Measurements from ENCODE around the gene CPNE9.
A peak's percentile ranks its signal among the peaks of the same experiment; 100 is the strongest.

CPNE9 gene

DNA sequence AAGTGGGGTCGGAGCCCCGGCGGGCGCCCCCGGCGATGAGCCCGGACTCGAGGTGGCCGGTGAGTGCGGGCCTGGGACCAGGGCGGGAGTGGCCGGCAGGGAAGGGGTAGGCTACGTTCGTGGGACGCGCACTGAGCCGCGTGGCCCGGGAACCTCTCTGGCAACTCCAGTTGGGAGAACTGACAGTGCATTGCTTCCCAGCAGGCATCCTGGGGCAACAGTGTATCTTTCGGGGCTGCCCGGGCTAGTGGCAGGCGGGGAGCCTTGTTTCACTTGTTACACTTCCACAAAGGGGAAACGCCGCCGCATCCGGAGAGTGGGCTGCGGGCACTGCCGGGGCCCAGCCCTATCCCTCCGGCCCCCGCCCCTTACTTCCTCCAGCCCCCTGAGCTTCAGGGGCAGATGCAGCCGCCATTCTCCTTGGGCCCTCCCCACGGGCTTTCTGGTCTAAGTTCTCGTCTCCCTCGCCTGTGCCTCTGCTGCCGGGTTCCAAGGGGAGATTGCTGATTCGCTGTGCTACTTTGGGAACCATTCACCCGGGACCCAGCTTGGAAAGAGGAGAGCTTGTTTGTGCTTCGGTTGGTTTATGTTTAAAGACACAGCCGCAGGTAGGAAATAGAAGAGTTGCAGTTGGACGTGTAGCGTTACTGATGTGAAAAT is 28.6 kb downstream of the CPNE9 start:
- TF ChIP-seq, protein P1, sequence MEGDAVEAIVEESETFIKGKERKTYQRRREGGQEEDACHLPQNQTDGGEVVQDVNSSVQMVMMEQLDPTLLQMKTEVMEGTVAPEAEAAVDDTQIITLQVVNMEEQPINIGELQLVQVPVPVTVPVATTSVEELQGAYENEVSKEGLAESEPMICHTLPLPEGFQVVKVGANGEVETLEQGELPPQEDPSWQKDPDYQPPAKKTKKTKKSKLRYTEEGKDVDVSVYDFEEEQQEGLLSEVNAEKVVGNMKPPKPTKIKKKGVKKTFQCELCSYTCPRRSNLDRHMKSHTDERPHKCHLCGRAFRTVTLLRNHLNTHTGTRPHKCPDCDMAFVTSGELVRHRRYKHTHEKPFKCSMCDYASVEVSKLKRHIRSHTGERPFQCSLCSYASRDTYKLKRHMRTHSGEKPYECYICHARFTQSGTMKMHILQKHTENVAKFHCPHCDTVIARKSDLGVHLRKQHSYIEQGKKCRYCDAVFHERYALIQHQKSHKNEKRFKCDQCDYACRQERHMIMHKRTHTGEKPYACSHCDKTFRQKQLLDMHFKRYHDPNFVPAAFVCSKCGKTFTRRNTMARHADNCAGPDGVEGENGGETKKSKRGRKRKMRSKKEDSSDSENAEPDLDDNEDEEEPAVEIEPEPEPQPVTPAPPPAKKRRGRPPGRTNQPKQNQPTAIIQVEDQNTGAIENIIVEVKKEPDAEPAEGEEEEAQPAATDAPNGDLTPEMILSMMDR (IDR thresholded peaks at IDR 0.05; ENCODE audit: low read depth, low read length, missing control alignments) = no peak
- Histone ChIP-seq H3K27me3 (replicated peaks) (no peaks in the 10 kb centered on the region), H3K27ac (peak overlapping the region; percentile 100), H3K36me3 (replicated peaks) (peaks cover 21% of the 10 kb centered on the region), H3K4me3 (ENCODE audit: low read depth, low read length) (peak overlapping the region; percentile 91)
- in situ Hi-C loops (cut with HindIII; ENCODE audit: low pct_ligation_motif_present, low sequenced_read_pairs) = no loop called here
- no peak for DNase-seq

- in situ Hi-C loops (cut with HindIII; ENCODE audit: low pct_ligation_motif_present, low sequenced_read_pairs) = no loop called here
- no peak overlapping the region for H3K27ac ChIP-seq
- peak overlapping the region; percentile 91 for H3K4me3 ChIP-seq (ENCODE audit: low read depth, low read length)
- TF ChIP-seq, protein P1 (IDR thresholded peaks at IDR 0.05; ENCODE audit: low read depth, low read length, missing control alignments) = no peak
- DNase-seq = no peak
- peaks cover 26% of the 10 kb centered on the region for H3K36me3 ChIP-seq (replicated peaks)
- H3K27me3 ChIP-seq (replicated peaks) = no peaks in the 10 kb centered on the region
Measured at GRCh38 chr3:9732740-9733115, 29.1 kb downstream of the CPNE9 start.

- no peak overlapping the region for H3K27ac ChIP-seq
- DNase-seq = no peak
- TF ChIP-seq, protein P1 (IDR thresholded peaks at IDR 0.05; ENCODE audit: low read depth, low read length, missing control alignments) = no peak
- no peaks in the 10 kb centered on the region for H3K27me3 ChIP-seq (replicated peaks)
- in situ Hi-C loops (cut with HindIII; ENCODE audit: low pct_ligation_motif_present, low sequenced_read_pairs) = no loop called here
- peaks cover 67% of the 10 kb centered on the region for H3K36me3 ChIP-seq (replicated peaks)
- H3K4me3 ChIP-seq (ENCODE audit: low read depth, low read length) = no peak overlapping the region
Measured at GRCh38 chr3:9736831-9737230, 33.2 kb downstream of the CPNE9 start.

GRCh38 chr3:9739181-9739580 is 35.5 kb downstream of the CPNE9 start:
- H3K27me3 ChIP-seq (replicated peaks) = no peaks in the 10 kb centered on the region
- in situ Hi-C loops (cut with HindIII; ENCODE audit: low pct_ligation_motif_present, low sequenced_read_pairs) = no loop called here
- TF ChIP-seq, protein P1 (IDR thresholded peaks at IDR 0.05; ENCODE audit: low read depth, low read length, missing control alignments) = no peak
- H3K4me3 ChIP-seq (ENCODE audit: low read depth, low read length) = no peak overlapping the region
- DNase-seq = no peak
- peaks cover 90% of the 10 kb centered on the region for H3K36me3 ChIP-seq (replicated peaks)
- H3K27ac ChIP-seq = no peak overlapping the region

DNA sequence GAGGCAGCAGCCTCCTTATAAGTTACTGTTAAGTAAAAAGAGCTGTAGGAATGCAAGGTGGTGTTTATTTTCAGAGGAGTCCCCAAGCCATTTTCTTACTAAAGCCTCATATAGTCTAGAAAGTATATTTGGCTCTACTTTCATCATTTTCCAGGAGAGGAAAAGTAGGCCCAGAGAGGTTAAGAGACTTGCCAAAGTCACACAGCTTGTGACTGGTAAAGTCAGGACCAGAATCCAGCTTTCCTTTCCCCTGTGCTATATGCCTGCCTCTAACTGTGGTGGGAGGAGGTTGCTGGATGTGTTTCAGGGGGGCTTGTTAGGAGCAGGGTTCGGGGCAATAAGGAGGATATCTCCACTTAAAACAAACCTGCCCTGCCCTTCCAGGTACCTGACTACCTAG is 38.9 kb downstream of the CPNE9 start:
- H3K4me3 ChIP-seq (ENCODE audit: low read depth, low read length) = no peak overlapping the region
- DNase-seq = no peak
- TF ChIP-seq, protein P1 (IDR thresholded peaks at IDR 0.05; ENCODE audit: low read depth, low read length, missing control alignments) = no peak
- H3K27me3 ChIP-seq (replicated peaks) = no peaks in the 10 kb centered on the region
- peaks cover 96% of the 10 kb centered on the region for H3K36me3 ChIP-seq (replicated peaks)
- H3K27ac ChIP-seq = no peak overlapping the region
- in situ Hi-C loops (cut with HindIII; ENCODE audit: low pct_ligation_motif_present, low sequenced_read_pairs) = no loop called here

GRCh38 chr3:9743548-9743947 is 39.9 kb downstream of the CPNE9 start:
- in situ Hi-C loops (cut with HindIII; ENCODE audit: low pct_ligation_motif_present, low sequenced_read_pairs) = no loop called here
- Histone ChIP-seq H3K4me3 (ENCODE audit: low read depth, low read length) (no peak overlapping the region), H3K27me3 (replicated peaks) (no peaks in the 10 kb centered on the region), H3K27ac (no peak overlapping the region), H3K36me3 (replicated peaks) (peaks cover 91% of the 10 kb centered on the region)
- TF ChIP-seq, protein P1 (IDR thresholded peaks at IDR 0.05; ENCODE audit: low read depth, low read length, missing control alignments) = no peak
- no peak for DNase-seq

Data from brain microvascular endothelial cell (primary cell).